Measurements from ENCODE around the gene SEMA3A.
A peak's percentile ranks its signal among the peaks of the same experiment; 100 is the strongest.
"Not testable (repeated sequence)": the region's sequence is repeated elsewhere in the genome, so short reads cannot be mapped to it uniquely, and the experiment has no call there.

The SEMA3A gene

GRCh38 chr7:84194484-84195271 lies at the start of gene SEMA3A:
SEMA3A (minus strand) TSS chr7:84194789; CDS start chr7:84194586, 203 bp downstream.
- H3K4me3 ChIP-seq (ENCODE audit: control insufficient read depth, low read depth, low read length), result peak within 1 kb of the TSS; percentile 64
- peak; percentile 56 for DNase-seq (ENCODE audit: low read depth)
- TF ChIP-seq CTCF (IDR thresholded peaks at IDR 0.05; ENCODE audit: control insufficient read depth, insufficient read depth, low read depth, low read length, missing control alignments), result no peak

- not testable (repeated sequence) for DNase-seq (ENCODE audit: low read depth); H3K4me3 ChIP-seq (ENCODE audit: control insufficient read depth, low read depth, low read length)
These were observed 48.4 kb upstream of the SEMA3A start for GRCh38 chr7:84243037-84243436.

GRCh38 chr7:84238596-84238995 lies 44.0 kb upstream of the SEMA3A start:
- TF ChIP-seq CTCF (IDR thresholded peaks at IDR 0.05; ENCODE audit: control insufficient read depth, insufficient read depth, low read depth, low read length, missing control alignments), result no peak
- H3K4me3 ChIP-seq (ENCODE audit: control insufficient read depth, low read depth, low read length), result no peak overlapping the region
- DNase-seq (ENCODE audit: low read depth), result no peak

GRCh38 chr7:84237533-84238173 lies 43.1 kb upstream of the SEMA3A start:
- TF ChIP-seq CTCF (IDR thresholded peaks at IDR 0.05; ENCODE audit: control insufficient read depth, insufficient read depth, low read depth, low read length, missing control alignments), result no peak
- H3K4me3 ChIP-seq (ENCODE audit: control insufficient read depth, low read depth, low read length), result no peak overlapping the region
- DNase-seq (ENCODE audit: low read depth), result peak; percentile 79

- no peak overlapping the region for H3K4me3 ChIP-seq (ENCODE audit: control insufficient read depth, low read depth, low read length)
- no peak for DNase-seq (ENCODE audit: low read depth)
- TF ChIP-seq CTCF (IDR thresholded peaks at IDR 0.05; ENCODE audit: control insufficient read depth, insufficient read depth, low read depth, low read length, missing control alignments), result no peak
These were observed 41.8 kb upstream of the SEMA3A start for GRCh38 chr7:84236398-84236797.

GRCh38 chr7:84232646-84233045 lies 38.1 kb upstream of the SEMA3A start:
- peak; percentile 33 for TF ChIP-seq CTCF (IDR thresholded peaks at IDR 0.05; ENCODE audit: control insufficient read depth, insufficient read depth, low read depth, low read length, missing control alignments)
- peak; percentile 32 for DNase-seq (ENCODE audit: low read depth)
- no peak overlapping the region for H3K4me3 ChIP-seq (ENCODE audit: control insufficient read depth, low read depth, low read length)

- DNase-seq (ENCODE audit: low read depth), result no peak
- H3K4me3 ChIP-seq (ENCODE audit: control insufficient read depth, low read depth, low read length), result no peak overlapping the region
- no peak for TF ChIP-seq CTCF (IDR thresholded peaks at IDR 0.05; ENCODE audit: control insufficient read depth, insufficient read depth, low read depth, low read length, missing control alignments)
These were observed 36.6 kb upstream of the SEMA3A start for GRCh38 chr7:84231157-84231556.
